ENCODE data around the gene PNPLA1.

Gene PNPLA1

DNA sequence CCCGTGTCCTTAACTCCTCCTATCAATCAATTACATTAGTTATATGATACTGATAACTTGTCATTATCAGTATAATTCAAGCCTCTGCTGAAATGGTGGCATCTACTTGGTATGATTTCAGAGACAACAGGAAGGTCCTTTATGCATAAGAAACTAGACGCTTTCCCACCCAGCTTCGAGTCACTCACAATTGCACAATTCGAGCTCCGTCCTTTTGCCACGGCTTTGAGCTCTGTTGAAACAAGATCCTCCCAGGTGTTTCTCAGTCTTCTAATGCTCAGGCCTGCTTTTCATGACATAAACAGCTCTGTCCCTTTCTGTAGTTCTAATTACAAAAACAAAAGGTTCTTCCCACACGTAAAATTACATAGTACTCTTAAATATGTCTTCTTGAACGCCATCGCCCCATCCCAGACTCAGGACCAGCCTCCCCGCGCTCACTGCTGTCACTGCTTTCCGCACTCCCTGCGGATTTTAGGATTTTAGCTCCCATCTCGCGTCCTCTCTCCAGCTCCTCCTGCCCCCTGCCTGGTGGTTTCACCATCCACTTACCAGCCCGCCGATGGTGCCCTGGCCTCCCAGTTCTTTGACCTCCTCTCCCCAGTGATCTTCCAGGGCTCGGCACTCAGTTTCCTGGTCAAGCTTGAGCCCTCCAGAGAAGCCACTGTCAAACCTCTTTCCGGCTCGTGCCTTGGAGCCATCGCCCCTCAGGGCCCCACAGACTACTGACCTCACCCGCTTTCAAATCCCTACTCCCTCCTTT is 23.2 kb upstream of the PNPLA1 start:
- DNase-seq (ENCODE audit: low read depth): no peak

DNA sequence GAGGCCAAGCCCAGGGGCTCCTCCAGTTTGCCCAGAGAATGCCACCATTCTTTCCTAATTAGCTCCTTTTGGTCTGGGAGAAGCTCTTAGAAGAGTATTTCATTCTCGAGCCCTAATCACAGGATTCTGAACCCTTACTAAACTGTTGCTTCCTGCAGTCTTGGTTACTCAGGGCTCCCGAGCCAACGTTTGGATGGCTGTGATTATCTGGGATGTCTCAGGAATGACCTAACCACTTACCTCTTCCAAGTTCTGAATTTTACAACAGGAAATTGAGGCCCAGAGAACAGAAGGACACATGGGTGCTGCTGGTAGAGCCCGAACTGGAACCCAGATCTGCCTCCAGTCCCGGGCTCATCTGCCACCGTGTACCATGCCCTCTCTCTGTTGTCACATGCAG is 22.2 kb upstream of the PNPLA1 start:
- DNase-seq (ENCODE audit: low read depth): no peak

DNA sequence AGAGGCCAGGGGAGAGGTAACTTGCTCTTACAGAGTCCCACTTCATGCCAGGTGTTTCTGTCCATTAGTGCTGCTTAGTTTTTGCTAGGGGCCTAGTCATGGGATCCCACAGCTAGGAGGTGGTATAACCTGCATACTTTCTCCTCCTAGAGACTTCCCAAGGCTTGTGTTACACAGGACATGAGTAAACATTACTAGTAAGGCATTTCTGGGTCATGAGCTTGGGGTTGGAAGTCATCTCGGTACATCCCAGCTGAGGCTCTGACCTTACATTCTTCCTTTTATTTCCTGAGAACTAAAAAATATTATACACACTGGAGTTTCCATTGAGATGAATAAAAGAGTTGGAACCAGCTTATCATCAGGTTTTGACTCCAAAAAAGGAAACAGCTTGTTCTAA is 20.9 kb upstream of the PNPLA1 start:
- no peak for DNase-seq (ENCODE audit: low read depth)

DNA sequence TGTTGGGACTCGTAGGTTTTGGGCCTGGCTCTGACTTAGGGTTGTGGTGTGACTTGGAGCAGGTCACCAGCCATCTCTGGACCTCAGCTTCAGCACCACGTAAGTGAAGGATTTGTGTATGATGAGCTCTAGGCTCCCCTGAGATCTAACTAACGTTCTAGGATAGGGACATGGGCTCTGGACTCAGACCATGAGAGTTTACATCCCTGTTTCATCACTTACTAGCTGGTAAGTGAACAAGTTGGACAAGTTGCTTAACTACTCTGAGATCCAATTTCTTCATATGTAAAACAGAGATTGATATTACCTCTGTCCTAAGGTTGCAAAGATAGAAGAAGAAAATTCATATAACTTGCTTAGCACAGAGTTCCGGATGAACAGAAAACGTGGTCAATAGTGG is 20.3 kb upstream of the PNPLA1 start:
- DNase-seq (ENCODE audit: low read depth): no peak

DNA sequence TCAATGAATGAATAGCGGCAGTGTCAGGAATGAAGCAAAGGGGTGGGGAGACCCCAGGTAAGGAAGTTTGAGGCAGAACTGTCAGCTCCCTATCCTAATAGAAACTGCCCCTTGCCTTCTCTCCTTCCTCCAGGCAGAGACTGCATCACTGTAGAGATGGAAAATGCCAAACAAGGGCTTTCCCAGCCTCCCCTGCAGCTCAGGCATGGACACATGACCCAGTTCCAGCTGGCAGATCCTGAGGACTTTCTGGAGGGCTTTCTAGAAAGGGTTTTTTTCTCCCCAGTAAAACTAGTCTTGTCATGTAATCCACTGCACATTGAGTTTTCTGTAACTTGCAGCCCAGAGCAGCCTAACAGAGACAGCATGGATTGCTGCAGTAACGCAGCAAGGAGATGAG is 17.9 kb upstream of the PNPLA1 start:
- no peak for DNase-seq (ENCODE audit: low read depth)

DNA sequence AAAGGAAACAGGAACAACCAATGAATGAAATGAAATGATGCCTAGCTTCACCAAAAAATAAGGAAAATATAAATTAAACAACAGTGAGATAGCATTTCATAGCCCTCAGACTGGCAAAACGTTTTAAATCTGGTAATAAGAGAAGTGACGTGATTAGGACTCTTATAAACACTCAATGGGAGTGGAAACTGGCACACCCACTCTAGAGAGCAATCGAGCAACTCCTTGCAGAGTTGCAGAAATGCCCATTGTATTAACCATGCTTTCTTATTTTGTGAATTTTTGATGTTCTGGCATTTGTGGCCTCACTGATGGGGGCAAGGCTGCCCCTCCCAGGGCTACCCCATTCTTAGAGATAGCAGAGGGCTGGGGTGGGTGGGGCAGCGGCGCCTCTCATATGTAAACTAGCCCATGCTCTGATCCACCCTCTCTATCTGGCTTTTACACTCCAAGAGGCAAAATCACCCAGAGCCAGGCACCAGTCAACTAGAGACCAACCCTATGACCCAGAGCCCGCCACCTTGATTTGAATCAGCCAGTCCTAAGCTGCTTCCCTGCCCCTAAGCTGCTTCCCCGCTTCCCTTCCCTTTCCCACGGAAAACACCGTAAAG is 6.4 kb upstream of the PNPLA1 start:
- DNase-seq (ENCODE audit: low read depth): no peak

DNA sequence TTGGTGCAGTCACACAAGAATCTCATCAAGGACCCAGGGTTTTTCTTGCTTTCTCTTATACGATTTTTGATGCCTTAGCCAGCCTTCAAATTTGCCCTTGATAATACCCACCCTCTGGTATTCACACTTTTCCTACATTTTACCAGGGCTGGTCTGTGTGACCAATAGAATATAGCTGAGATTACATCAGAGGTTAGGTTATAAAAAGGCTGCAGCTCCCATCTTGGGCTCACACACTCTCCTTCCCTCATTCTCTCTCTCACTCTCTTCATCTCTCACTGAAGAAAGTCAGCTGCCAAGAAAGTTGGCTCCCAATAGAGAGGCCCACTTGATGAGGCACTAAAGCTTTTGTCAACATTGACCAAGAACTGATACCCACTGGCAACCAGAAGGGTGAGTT is 4.1 kb upstream of the PNPLA1 start:
- DNase-seq (ENCODE audit: low read depth): no peak

DNA sequence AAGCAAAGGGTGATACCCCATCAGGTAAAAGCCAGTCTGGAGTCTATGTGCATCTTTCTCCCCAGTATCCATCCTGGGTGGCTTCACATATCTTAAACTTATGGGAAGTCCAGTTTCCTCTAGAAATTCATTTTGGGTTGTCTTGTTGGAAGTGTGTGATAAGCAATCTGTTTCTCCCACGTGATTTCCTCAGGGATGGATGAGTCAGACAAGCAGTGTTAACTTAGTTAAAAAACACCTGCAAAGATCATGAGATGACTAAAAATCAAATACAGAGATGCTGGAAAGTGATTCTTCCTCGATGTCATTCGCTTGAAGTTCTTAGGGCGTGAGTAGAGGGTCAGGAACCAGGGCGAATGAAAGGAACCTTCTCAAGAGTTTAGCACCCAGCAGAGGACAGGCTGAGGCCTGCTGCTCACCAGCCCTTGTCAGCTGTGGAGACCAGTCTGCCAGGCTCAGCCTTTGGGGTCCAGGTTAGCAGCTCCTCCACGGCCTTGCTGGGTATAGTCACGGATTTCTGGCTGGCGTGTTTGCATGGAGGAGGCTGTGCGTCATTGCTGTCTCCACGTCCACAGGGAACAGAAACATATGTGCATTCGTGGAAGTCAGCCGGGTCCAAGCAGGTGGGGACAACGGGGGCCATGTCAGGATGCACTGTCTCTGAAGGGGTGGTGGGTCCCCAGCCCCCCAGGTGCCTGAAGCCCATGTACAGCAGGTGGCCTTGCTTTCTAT is 2.8 kb upstream of the PNPLA1 start:
- no peak for DNase-seq (ENCODE audit: low read depth)

DNA sequence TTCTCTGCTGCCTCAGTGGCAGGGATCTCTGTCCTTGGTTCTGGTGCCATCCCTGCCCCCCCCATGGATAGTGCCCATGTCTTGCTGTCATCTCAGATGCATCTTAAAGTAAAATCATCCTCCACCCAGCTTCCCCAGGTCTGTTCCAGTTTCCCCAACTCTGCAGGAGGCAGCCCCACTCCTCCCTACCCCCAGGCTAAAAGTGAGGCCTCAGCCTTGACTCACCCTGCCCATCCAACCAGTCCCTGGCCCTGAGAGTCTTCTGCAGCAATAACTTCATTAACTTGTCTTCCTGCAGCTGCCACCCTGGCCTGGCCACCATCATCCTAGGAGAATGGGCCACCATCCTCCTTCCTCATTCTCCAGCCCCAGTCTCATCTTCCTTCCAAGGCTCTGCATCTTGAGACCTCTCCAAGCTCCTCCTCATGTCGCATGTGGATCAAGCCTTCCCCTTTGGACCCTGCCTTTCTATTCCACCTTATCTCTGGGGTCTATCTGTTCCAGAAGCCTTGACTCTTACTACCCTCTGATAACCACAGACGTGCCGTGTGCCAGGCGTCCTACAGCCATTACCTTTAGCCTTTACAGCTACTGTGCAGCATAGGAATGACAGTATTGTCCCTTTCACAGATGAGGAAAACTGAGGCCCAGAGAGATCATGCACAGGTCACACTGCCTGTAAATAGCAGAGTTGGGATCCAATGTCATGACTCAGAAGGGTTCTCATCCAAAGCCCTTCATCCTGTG is 2.0 kb upstream of the PNPLA1 start:
- no peak for DNase-seq (ENCODE audit: low read depth)

DNA sequence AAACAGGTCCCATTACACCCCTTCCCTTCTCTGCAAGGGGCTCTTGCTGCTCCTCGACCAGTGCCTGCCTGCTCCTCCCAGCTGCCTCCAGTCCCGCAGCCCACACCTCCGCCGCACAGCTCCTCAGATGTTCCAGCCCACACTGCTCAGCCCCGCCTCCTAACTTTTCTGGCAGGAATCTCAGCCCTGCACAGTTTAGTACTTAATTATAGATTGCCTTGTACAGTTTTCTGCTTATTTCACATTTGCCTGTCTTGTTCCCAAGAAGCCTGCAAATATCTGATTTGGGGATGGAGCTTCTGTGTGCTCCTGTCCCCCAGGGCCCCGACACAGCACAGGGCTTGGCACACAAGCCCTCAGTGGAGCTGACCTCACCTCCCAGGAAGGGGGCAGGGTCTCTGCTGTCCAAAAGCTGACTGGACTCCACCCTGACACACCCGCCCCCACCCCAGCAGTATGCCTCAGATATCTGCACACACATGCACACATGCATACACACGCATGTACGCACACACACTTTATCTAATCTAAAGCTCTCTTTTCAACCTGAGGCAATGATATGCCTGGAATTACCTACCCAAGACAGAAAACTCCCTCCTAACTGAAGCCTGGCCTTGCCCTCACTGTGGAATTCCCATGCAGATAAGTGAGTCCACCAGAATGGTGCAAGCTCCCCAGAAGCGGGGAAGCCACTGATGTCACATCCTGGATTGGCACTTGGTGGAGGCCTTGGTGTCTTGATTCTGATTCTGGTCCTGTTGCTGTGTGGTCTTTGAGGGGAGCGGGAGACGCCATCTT is 1.2 kb upstream of the PNPLA1 start:
- no peak for DNase-seq (ENCODE audit: low read depth)

DNA sequence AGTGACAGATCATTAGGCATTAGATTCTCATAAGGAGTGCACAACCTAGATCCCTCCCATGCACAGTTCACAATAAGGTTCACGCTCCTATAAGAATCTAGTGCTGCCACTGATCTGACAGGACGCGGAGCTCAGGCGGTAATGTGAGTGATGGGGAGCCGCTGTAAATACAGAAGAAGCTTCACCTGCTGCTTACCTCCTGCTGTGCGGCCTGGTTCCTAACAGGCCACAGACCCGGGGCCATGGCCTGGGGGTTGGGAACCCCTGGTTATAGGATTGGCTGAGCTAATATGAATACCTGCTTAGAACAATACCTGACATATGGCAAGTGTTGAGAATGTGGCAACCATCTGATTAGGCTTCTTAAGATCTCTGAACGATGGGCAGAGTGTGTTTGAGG is 2.4 kb downstream of the PNPLA1 start:
- DNase-seq (ENCODE audit: low read depth): no peak

DNA sequence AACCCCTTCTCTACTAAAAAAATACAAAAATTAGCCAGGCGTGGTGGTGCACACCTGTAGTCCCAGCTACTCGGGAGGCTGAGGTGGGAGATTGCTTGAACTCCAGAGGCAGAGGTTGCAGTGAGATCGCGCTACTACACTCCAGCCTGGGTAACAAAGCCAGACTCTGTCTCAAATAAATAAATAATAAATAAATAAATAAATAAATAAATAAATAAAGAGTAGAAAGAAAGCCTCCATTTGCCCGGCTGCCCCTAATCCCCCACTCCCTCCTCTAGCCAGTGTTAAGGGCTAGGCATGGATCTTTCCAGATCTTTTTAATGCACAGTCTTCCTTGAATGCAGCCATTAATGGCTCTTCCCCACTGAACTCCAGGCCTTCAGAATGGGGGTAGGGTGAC is 3.2 kb downstream of the PNPLA1 start:
- DNase-seq (ENCODE audit: low read depth): no peak

DNA sequence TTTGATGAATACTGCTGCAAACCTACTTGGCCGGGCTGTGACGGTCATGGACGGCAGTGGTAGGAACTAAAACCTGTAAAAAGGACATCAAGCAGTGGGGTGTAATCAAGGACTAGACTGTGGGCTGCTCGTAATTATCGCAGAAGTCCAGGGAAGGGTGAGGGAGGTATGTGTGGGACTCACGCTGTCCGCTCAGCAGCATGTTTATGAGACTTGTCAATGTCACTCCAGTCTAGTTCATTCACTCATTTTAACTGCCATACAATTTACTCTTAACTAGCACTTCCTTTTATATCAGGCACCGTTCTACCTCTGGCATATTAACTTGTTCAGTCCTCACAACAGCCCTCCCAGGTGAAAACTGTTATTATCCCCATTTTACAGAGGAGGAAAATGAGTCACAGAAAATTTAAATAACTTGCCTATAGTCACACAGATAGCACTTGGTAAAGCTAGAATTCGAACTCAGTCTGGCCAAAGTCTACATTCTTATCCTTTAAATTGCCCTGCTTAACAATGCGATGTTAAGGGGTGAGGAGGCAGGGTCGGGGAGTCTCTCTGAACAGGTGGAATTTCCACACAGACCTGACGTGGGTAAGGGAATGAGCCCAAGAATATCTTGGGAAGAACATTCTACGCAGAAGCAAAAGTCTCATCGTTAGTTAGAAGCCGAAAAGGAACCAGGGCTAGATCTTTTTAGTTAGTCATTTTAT is 4.1 kb downstream of the PNPLA1 start:
- no peak for DNase-seq (ENCODE audit: low read depth)

DNA sequence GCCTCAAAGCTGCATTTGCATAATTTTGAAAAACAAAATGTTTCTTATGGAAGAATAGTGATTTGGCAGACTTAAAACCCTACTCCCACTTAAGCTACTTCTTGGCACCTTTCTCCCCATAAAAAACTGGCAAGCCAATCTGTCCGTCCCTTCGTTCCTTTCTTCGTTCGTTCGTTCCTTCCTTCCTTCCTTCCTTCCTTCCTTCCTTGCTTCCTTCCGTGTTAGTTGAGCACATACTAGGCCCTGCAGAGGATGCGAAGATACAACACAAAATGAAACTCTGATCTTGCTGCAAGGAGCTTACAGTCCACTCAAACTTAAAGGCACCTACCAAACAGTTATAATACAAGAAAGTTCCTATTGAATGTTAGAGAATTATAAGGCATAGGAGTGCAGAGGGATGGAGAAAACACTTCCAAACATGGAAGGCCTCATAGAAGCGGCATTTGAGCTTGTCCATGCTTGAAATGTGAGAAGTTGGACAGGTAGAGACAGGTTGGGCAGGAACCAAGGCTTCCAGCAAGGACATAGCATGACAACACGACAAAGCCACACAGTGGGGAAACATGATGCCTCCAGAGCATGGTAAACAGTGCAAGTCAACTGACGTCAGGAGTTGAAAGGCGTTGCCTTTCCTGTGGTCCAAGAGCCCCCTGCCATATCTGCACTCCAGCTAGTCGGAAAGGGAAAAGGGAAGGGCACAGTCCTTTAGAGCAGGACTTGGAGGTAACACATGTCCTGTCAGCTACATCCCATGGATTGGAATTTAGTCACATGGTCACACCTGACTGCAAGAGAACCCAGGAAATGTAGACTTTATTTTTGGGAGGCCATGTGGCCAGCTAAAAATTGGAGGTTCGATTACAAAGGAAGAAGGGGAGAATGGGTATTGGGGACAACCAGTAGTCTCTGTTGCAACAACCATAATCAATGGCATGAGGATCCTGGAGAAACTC is 7.0 kb downstream of the PNPLA1 start:
- no peak for DNase-seq (ENCODE audit: low read depth)

DNA sequence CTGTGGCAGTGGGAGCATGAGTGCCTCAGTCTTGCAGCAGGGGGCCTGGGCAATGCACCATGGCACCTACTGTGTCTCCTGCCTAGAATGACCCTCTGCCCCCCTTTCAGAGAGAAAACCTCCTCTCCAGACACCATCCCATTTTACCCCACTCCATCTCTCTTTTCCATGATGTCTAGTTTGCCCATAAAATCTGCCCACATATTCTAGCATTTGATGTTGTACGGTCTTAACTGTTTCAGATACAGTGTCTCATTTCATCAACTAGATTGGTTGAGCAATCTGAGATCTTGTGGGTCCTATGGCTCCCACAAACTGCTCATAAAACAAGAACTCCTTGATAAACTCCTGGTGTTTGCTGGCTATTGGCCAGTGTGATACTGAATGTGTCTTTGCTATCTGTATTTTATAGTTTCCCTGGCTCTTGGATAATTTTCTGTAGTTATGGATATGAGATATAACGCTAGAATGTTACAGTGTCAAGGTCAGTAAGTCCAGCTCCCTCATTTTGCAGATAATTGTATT is 8.1 kb downstream of the PNPLA1 start:
- no peak for DNase-seq (ENCODE audit: low read depth)

DNA sequence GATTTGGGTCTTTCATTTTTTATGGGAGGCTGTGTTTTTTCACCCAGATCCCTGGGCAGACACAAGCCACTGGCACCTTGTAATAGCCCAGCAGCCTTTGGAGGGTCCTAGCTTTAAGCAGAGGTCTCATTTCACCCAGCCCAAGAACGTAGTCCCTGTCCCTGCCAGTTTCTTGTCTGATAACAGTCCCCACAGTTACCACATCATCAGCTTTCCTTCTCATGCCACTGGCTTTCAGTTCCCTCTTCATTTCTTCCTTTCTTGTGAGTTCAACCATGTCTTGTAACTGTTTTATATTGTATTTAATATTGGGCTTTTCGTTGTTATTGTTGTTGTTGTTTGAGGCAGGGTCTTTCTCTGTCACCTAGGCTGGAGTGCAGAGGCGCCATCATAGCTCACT is 10.6 kb downstream of the PNPLA1 start:
- no peak for DNase-seq (ENCODE audit: low read depth)

DNA sequence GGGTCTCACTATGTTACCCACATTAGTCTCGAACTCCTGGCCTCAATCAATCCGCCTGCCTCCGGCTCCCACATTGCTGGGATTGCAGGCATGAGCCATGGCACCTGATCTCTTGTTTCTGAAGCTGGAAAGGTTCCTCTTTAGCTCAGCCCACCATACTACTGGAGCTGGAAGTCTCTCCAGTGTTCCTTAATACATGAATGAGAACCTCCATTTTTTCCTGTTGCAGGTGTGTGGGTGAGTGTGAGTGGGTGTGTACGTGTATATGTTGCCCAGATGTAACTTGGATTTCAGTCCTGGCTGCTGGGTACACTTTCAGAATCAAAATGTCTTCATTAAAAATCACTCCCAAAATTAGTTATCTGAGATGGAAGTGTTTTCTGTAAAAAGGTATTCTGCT is 11.1 kb downstream of the PNPLA1 start:
- no peak for DNase-seq (ENCODE audit: low read depth)

DNA sequence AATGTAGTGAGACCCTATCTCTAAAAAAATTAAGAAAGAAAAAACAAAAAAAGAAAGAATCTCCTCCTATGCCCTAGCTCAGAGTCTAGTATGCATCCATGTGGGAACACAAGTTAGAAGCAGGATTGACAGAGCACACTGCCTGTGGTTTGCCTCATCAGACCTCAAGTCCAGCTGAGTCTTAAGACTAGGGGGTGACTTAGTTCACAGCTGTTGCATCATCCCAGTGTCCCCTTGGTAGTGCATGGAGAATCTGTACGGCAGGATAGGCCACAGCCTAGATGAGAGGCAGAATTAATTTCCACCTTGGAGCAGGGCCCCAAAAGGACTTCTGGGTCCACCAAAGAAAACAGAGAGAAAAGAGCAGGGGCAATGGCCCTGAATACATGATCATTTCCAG is 13.7 kb downstream of the PNPLA1 start:
- no peak for DNase-seq (ENCODE audit: low read depth)

DNA sequence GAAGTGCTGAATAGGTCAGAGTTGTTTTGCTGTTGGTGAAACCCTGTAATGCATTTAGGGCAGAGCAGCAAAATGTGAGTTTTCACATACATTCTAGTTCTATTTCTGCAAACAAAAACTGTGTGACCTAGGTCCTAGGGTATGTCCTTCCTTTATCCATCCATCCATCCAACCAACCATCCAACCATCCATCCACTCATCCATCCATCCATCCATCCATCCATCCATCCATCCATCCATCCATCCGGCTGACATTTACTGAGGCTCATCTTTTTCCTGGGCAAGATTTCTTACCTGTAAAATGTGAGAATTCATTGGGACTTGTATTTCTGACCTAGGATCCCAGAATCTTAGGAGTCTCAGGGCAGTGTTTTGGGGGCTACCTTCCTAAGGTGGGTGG is 14.5 kb downstream of the PNPLA1 start:
- DNase-seq (ENCODE audit: low read depth): no peak

DNA sequence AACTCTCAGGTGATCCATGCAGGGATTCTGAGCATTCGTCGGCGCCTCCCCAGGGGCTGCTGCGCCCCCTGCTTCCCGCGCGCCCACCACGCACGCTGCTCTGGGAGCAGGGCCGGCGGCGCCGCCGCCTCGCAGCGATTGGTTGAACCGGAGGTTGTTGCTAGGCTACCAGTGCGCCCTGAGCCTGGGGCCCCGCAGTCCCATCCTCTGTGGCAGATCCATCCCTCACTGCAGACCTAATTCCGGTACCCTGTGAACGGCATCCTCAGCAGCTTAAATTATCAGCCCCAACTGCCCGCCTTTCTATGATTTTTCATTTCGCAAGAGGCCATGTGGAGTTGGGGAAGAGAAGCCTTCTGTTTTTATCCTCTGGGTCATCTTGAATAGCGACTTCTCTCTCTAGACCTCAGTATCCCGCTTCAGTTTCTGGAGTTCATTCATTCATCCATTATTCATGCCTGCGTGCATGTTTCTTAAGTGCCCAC is 15.4 kb downstream of the PNPLA1 start:
- DNase-seq (ENCODE audit: low read depth): no peak
